ENCODE results near the gene CNPY2.
"Not testable (repeated sequence)": the region's sequence is repeated elsewhere in the genome, so short reads cannot be mapped to it uniquely, and the experiment has no call there.

CNPY2 gene

DNA sequence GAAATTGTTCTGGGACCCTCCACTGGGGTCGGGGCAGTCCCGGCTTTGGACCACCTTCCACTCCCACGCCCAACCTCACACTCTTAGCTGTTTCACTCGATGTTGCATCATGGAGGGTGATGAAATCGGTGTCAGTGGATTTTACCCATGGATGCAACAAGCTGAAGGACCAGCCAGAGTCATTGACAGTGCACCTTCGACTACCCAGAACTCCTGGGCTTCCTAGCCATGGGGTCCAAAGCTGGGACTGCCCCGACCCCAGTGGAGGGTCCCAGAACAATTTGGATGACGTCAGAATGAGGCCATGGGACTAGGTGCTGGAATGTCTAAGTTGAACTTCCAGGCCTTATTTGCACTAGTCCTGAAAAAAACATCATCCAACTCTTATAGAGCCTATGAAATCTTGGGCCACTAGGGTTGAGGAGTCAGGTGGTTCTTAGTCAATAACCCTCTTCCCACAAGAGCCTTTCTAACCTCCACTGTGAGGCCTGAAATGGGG is 22.0 kb upstream of the CNPY2 start:
- no peak for DNase-seq (ENCODE audit: extremely low read depth, low read depth)
- TF ChIP-seq, protein P1, sequence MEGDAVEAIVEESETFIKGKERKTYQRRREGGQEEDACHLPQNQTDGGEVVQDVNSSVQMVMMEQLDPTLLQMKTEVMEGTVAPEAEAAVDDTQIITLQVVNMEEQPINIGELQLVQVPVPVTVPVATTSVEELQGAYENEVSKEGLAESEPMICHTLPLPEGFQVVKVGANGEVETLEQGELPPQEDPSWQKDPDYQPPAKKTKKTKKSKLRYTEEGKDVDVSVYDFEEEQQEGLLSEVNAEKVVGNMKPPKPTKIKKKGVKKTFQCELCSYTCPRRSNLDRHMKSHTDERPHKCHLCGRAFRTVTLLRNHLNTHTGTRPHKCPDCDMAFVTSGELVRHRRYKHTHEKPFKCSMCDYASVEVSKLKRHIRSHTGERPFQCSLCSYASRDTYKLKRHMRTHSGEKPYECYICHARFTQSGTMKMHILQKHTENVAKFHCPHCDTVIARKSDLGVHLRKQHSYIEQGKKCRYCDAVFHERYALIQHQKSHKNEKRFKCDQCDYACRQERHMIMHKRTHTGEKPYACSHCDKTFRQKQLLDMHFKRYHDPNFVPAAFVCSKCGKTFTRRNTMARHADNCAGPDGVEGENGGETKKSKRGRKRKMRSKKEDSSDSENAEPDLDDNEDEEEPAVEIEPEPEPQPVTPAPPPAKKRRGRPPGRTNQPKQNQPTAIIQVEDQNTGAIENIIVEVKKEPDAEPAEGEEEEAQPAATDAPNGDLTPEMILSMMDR (IDR thresholded peaks at IDR 0.05; ENCODE audit: low read depth, low read length): no peak

DNA sequence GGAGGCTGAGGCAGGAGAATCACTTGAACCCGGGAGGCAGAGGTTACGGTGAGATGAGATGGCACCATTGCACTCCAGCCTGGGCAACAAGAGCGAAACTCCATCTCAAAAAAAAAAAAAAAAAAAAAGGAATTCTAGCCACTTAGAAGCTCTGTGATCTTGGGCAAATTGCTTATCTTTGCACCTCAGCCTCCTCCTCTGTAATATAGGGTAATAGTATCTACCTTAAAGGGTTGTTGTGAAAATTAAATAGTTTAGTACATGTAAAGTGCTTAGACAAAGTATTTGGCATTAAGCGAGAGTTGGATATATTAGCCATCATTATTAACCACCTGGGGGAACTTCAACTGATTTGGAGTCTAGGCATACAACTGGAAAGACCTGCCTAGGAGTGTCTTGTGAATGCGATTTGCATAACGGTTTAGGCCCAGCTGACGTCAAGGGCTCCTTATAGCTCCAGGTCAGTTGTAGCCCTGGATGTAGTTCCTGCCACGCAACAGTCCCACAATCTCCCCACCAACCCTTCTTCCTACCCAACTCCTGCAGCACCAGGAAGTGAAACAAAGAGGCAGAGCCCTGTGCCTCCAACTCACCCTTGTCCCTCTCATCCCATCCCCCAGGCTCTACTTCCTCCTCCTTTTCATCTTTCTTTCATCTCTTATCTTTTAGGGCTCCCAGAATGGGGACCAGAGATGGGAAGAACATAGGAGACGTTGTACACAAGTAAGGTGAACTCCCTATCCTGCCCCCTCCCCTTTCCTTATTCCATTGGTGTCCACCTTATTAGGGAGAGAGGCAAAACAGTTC is 20.8 kb upstream of the CNPY2 start:
- no peak for DNase-seq (ENCODE audit: extremely low read depth, low read depth)
- TF ChIP-seq, protein P1 (IDR thresholded peaks at IDR 0.05; ENCODE audit: low read depth, low read length): no peak

DNA sequence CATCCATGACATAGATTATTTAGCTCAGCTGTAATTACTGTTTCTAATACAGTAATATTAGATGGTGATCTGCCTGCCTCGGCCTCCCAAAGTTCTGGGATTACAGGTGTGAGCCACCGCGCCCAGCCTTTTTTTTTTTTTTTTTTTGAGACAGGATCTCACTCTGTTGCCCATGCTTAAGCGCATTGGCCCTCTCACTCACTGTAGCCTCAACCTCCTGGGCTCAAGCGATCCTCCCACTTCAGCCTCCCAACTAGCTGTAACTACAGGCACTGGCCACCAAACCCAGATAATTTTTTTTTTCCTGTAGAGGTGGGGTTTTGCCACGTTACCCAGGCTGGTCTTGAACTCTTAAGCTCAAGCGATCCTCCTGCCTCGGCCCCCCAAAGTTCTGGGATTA is 19.7 kb upstream of the CNPY2 start:
- not testable (repeated sequence) for DNase-seq (ENCODE audit: extremely low read depth, low read depth)

DNA sequence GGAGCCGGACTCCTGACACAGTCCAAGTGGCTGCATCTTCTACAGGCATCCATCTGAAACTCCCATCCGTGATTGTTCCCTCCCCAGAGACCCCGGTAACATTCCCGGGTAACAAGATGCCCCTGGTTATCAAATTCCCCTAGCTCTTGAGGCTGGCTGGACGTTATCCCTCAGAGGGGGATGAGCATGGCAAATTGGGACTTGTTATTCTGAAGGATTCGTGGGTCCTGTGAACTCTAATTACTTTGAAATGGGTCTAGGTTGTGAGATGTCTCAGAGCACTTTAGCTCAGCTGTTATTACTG is 18.7 kb upstream of the CNPY2 start:
- DNase-seq (ENCODE audit: extremely low read depth, low read depth): no peak
- TF ChIP-seq, protein P1 (IDR thresholded peaks at IDR 0.05; ENCODE audit: low read depth, low read length): no peak

DNA sequence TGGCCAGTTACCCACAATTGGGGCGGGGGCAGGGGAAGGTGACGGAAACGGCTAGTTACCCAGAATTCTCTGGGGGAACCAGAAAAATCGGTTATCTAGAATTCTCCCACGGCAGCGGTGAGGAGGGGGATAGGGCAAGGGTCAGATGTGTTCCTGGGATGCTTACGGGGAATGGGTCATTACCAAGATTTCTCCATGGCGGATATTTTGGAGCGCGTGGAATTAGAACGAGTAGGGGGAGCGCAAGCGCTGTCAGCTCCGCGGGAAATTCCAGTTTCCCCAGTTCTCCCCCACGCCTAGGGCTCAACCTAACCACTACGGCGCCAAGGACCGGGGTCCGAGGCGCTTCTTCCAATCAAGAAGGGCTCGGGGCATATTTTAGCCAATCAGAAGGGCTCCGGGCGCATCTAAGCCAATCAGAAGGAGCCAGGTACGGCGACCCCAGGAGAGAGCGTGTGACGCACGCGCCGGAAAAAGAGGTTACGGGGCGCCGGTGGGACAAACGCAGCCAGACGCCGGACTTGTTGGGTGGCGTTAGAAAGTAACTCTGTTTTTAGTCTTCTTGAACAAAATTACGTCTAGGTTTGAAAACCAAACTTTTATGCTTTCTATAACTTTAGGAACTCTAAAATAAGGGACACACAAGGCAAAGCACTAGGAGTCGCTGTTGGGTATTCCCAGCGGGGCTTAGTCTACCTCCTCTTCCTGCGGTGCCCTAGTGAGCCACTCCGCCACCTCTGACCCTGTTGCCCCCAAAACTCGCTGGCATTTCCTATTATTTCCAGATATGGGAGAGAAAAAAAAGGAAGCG is 18.1 kb upstream of the CNPY2 start, which contains the start of gene PAN2:
Gene PAN2 (minus strand): TSS at position 322 of the 811 bp plus-strand sequence. CDS start 906 bp downstream, outside the sequence.
- peak; percentile 89 for DNase-seq (ENCODE audit: extremely low read depth, low read depth)
- TF ChIP-seq, protein P1 (IDR thresholded peaks at IDR 0.05; ENCODE audit: low read depth, low read length): peak; percentile 71

DNA sequence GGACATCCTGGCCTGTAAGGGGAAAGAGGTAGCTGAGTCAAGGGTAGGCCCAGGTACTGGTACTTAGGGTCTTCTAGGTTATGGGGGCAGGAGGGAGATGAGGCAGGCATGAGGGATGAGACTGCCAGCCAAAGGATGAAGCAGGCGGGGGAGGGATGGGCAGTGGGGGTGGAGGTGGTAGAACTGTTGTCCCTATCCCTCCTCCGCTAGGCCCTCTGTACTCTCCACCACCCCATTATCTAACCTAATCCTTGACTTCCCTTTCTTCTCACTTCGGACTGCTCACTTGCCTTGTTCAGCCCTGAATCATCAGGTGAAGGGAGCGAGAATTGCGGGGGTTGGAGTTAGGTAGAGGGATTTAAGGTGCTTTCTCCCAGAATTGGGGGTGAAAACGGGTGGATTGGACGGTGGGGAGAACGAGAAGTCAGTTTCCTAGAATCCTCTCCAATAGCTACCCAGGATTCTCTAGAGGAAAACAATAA is 17.4 kb upstream of the CNPY2 start:
- no peak for DNase-seq (ENCODE audit: extremely low read depth, low read depth)
- TF ChIP-seq, protein P1 (IDR thresholded peaks at IDR 0.05; ENCODE audit: low read depth, low read length): no peak

DNA sequence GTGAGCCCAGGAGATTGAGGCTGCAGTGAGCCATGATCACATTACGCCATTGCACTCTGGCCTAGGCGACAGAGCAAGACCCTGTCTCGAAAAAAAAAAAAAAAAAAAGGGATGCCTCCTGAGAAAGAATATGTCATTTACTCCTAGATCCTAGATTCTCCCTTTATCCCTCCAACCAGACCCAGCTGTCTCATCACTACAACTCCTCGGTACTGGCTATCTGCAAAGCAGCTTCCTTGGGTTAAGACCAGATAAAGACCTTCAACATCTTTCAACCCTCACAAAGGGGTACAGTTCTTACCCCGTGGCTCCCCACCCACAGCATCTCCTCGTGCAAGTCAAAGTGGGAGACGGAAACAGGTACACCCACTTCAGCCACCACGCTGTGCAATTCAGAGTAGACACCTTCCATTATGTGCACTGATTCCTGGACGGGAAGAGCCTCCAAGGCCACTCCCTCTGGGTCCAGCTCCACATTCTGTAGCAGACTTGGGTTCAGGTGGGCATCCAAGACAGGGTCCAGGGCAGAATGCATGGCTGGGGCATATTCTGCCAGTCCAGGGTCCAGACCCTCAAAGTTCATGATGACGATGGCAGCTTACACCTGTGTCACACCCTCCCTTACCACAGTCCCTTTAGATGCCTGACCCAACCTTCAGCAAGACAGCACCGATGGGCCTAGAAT is 16.9 kb upstream of the CNPY2 start:
- DNase-seq (ENCODE audit: extremely low read depth, low read depth): no peak
- TF ChIP-seq, protein P1 (IDR thresholded peaks at IDR 0.05; ENCODE audit: low read depth, low read length): no peak

Data from AG09319 (cell line).